GM15510 (cell line): ENCODE results near the gene RHOXF2B.
"Not testable (repeated sequence)": the region's sequence is repeated elsewhere in the genome, so short reads cannot be mapped to it uniquely, and the experiment has no call there.

Source experiments
- POLR2A ChIP-seq: IDR thresholded peaks from 3 replicates; pipeline ENCODE4 v1.6.1; 2011; ENCODE audit warnings: borderline replicate concordance; ENCODE audit not compliant: insufficient read length; ENCODE audit errors: extremely low read depth

The RHOXF2B gene

DNA sequence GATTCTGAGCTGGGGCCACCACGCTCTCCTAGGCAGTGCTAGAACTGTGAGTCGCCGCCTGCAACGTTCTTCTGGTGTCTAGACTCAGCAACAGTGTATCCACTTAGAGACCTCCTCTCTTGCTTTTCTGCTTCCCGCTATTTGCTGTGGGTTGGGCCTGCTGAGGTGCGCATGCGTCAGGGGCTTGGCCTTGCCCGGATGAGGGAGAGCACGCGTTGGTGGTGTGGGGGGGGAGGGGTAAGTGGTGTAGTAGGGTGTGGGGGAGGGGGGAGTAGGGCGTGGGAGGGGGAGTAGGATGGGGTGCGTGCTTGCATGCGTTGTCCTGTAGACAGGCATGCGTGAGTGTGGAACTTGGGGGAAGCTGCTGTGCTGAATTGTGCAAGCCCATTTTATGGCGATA, at the start of gene RHOXF2B:
TSS of gene RHOXF2B (minus strand) at position 101 of the 400 bp plus-strand sequence. CDS start 138 bp downstream, outside the sequence.
- TF ChIP-seq POLR2A: not testable (repeated sequence)

DNA sequence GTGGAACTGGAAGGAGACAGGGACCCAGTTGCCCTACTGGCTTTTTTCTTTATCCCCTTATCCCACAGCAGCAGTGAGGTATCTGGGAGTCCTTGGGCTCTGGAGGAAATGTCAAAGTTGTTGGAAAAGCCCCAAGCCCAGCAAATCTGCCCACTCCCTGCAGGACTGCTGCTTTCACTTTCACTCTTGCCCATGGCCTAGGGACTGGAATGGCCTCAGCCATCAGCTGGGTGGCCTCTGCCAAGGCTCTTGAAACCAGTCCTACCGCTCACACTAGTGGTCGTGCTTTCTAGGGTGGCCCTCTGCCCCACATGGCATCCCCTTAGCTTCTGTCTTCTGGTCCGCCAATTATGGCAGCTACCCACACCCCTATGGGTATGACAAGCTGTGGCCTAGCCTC, 48.0 kb upstream of the RHOXF2B start:
- no peak for TF ChIP-seq POLR2A

DNA sequence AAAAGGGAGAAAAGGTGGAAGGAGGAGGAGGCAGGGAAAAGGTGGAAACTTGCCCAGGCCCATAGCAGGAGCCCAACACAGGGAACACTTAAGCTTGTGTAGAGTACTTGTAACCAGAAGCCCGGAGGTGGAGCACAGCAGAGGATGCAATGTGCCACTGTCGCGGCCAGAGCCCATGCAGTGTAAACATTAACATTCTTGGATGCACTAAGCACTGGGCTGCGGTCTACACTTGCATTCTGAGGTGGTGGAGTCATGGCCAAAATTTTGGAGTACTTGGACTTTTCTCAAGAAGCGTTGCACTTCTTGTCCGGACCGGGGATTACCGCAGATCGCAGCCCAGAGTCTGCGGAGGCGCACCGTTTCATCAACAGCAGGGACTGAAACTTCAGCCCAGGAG, 42.7 kb upstream of the RHOXF2B start:
- no peak for TF ChIP-seq POLR2A

DNA sequence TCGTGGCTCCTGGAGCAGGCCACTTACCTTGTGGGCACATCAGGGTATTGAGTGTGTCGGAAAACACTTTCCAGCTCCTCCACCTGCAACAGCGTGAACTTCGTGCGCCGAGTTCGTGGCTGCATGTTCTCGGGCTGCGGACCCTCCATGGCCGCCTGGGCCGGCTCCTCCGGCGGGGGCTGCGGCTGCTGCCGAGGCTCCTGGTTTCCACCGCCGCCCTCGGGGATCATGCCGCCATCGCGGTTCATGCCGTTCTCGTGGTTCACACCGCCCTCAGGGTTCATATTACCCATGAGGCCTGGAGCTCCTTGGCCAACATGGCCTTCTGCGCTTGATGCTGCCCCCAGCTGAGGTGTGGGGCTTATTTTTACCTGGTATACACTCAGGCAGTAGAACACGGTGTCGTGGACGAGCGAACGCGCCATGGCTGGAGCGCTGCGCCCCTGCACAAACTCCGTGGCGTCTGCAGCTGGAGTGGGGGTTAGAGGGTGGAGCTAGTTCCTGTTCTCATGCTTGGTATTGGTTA, 38.0 kb upstream of the RHOXF2B start, which contains the start of gene RHOXF1:
TSS of gene RHOXF1 (minus strand) at position 476 of the 526 bp plus-strand sequence. CDS start at position 425, 51 bp downstream.
- no peak for TF ChIP-seq POLR2A

DNA sequence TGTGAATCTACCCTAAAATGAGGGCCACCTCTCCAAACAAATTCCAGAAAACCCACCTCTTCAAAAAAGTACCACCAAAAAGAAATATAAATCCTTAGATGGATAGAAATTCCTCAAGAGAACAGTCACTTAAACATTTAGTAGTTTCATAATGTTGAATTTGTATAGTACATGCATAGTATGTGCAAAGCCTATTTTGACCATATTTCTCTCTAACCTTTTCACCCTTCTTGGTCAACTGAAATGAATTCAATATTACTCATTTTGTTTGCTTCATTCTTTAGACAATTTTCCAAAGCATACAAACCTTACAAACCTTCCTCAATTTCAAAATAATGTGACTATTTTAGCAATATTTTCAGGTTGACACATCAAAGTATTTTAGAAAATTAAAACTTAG, 34.1 kb upstream of the RHOXF2B start:
- no peak for TF ChIP-seq POLR2A

DNA sequence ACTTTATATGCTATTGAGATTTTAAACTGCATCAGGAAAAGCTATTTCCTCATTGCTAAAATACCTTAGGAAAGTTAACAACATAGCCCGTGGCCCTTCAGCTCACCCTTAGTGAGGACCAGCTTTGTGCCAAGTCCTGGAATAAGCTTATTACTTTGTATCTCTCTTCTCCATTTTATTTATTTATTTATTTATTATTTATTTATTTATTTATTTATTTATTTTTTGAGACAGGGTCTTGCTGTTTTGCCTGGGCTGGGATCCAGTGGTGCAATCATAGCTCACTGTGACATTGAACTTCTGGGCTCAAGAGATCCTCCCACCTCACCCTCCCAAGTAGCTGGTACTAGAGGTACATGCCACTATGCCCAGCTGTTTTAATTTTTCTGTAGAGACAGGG, 31.9 kb upstream of the RHOXF2B start:
- no peak for TF ChIP-seq POLR2A

DNA sequence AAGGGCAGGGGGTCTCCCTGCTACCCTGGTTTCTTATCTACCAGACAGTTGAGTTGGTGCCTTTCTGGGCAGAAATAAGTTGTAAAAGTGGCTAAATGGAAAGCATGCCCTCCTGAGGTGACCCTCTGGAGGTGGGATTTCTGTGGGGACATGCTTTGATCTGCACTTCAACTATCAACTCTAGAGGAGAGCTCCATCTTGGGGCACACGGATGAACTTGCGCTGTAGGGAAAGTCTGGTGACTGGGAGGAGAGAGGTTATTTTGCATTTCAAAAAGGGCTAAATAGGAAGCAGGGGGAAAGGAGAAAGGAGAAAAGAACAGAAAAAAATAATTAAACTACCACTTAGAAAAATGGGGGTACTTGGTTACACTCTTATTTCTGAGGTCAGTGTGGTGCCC, 12.7 kb upstream of the RHOXF2B start:
- TF ChIP-seq POLR2A: no peak

DNA sequence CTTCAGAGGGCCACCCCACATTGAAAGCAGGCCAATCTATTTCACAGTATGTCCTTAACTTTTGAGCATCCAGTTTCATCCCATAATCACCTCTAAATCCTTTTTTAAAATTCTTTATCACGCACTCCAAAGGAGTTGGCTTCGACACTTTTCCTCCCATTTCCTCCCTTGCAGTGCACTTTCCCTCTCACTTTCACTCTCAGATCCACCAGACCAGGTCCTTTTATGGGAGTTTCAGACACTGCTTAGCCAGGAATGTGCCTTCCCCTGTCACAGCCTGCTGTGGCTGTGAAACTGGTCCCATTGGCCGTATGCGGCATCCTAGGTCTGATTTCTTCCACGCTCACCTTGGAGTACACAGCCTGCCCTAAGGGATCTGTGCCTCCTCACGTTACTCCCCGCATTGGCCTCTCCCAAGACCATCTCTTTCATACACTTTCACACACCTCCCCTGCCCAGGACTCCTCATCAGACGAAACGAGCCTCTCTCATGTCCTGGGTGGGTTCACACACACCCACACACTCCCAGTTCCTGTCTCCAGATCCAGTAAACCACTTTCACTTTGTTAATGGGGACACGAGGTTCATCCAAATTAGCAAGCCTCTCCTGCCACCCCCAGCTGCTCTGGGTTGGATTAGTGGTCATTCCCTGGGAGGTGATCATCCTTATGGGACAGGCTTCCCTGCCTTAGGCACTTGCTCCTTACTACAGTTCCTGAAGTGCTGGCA, 10.0 kb upstream of the RHOXF2B start:
- TF ChIP-seq POLR2A: no peak

DNA sequence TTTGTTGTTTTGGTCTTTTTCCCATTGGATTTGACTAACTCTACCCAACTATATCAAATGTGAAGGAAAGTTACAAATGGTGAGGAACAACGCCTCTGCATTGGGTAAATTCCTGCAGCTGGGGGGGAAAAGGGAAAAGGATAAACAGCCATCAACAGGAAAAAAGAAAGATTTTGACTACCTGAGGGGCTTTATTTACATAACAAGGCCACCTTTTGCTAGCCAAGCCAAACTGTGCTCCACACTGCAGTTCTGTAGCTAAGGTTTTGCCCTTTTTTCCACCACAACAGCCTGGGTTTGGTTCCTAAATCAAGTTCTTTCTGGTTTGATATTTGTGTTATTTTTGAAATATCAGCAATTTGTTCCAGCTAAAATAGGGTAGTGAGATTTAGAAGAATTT, 40.8 kb downstream of the RHOXF2B start:
- TF ChIP-seq POLR2A: no peak

DNA sequence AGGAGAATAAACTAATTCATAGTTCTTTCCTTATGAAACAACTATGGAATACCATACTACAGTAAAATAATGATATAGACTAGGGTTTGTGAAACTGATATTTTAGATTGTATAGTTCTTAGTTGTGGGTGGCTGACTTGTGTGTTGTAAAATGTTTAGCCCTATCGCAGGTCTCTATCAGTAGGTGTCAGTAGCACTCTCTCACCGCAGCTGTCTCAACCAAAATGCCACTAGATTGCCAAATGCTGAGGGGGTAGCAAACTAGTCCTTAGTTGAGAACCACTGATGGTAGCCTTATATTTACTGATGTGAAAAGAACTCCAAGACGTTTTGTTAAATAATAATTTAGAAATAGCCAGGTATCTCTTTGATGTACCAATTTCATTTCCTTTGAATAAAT, 48.1 kb downstream of the RHOXF2B start:
- TF ChIP-seq POLR2A: no peak

DNA sequence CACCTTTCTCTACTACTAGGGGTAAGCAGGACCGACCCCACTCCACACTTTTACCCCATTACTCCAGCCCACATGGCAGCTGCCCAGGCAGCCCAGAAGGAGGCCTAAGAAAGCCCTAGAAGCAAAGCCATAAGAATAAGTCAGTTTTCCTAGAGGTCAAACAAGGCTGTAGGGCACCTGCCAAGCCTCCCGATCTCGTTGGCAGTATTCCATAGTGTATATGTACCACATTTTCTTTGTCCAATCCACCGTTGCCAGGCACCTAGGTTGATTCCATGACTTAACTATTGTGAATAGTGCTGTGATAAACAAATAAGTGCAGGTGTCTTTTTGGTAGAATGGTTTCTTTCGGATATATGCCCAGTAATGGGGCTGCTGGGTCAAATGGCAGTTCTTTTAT, 54.2 kb downstream of the RHOXF2B start:
- no peak for TF ChIP-seq POLR2A

DNA sequence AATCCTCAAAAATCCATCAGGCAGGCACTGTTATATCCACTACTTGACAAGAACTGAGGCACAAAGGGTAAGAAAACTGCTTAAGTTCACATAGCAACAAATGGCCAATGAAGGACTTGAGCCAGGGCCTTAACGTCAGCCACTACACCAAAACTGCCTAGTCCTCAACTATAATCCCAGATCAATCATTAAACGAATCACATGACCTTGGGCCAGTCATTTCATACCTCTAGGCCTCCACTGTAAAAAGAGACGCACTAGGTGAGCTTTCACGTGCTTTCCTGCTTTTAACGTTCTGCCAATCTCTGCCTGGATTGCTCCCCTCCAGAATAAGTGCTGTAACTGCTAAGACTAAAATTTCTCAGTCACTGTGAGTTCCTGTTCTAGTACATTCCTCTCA, 54.7 kb downstream of the RHOXF2B start:
- no peak for TF ChIP-seq POLR2A
